Natural killer cell (primary cell): ENCODE measurements around the gene CSNK1G1. TPM values are rescaled to one million over a fixed set of nuclear protein-coding genes. Genes with fewer than 3 reads are reported as not detected.

ENCODE experiments used
- ATAC-seq, 3 donors: fragments of 150-1000 bp in 2 of 3; fragments of 200-7000 bp in 1 of 3; cut with Tn5 transposase; 1 replicate in 1 of 3; 2 replicates in 2 of 3; pipeline ENCODE4 v1.10.0; 2021; ENCODE audit warnings: mild to moderate bottlenecking in 2 of 3, moderate library complexity in 2 of 3
- DNase-seq, 2 donors: peaks; one replicate each; pipeline versions ENCODE4 v3.0.0 to v3.0.0-alpha.2; 2013 to 2021; ENCODE audit warnings: mixed read lengths in 1 of 2
- H3K27ac ChIP-seq: one replicate; pipeline ENCODE4 v1.5.1; 2013; ENCODE audit warnings: mild to moderate bottlenecking, low read length
- H3K27me3 ChIP-seq: one replicate; pipeline ENCODE4 v1.6.1; 2013; ENCODE audit warnings: low read length; ENCODE audit not compliant: control insufficient read depth, insufficient read depth
- H3K36me3 ChIP-seq: one replicate; pipeline ENCODE4 v1.6.1; 2013; ENCODE audit warnings: low read length; ENCODE audit not compliant: control insufficient read depth, insufficient read depth
- H3K4me1 ChIP-seq: one replicate; pipeline ENCODE4 v1.6.1; 2013; ENCODE audit warnings: low read length; ENCODE audit not compliant: control insufficient read depth, insufficient read depth
- H3K4me3 ChIP-seq: one replicate; pipeline ENCODE4 v1.5.1; 2013; ENCODE audit warnings: low read length
- H3K9me3 ChIP-seq: one replicate; pipeline ENCODE4 v1.6.1; 2013; ENCODE audit warnings: low read length; ENCODE audit not compliant: control insufficient read depth, insufficient read depth
- H3K27ac Mint-ChIP-seq, 2 donors: one replicate each; pipeline ENCODE4 v1.8.0; 2022; ENCODE audit warnings: mild to moderate bottlenecking in 2 of 2, mixed read lengths in 2 of 2, moderate library complexity in 1 of 2
- H3K27me3 Mint-ChIP-seq, 2 donors: one replicate each; pipeline ENCODE4 v1.8.0; 2022; ENCODE audit warnings: low read depth in 2 of 2, mixed read lengths in 2 of 2
- H3K36me3 Mint-ChIP-seq: one replicate; pipeline ENCODE4 v1.8.0; 2022; ENCODE audit warnings: mixed read lengths
- H3K4me1 Mint-ChIP-seq, 2 donors: one replicate each; pipeline ENCODE4 v1.8.0; 2022; ENCODE audit warnings: mixed read lengths in 2 of 2
- H3K4me3 Mint-ChIP-seq: one replicate; pipeline ENCODE4 v1.8.0; 2022; ENCODE audit warnings: mild to moderate bottlenecking, moderate library complexity, mixed read lengths
- H3K9me3 Mint-ChIP-seq, 2 donors: one replicate each; pipeline ENCODE4 v1.8.0; 2022; ENCODE audit warnings: mixed read lengths in 2 of 2
- CTCF ChIP-seq: fragments of 200-600 bp; IDR thresholded peaks from one replicate; pipeline ENCODE4 v1.8.0; 2022; ENCODE audit warnings: antibody characterized with exemption
- WGBS: methylation state at CpG from one replicate; pipeline ENCODE4 v1.1.7; 2013; ENCODE audit warnings: missing lambda C conversion rate; ENCODE audit not compliant: insufficient coverage; 5-methylcytosine and 5-hydroxymethylcytosine counted together
- intact Hi-C: fragments of 100-400 bp; cut with micrococcal nuclease; formaldehyde crosslinking; loops from one replicate; pipeline ENCODE4 v1.14.2; 2022
- total RNA-seq, 4 donors: library from RNA; stranded (reverse); fragments of 120-200 nt in 1 of 4; gene quantifications; one replicate each; pipeline versions ENCODE4 v1.2.3 to v1.2.4, GENCODE V29; 2013 to 2022

CSNK1G1 gene
- total RNA-seq, 3 donors from 2014 or later (not counting 1 experiment from before 2014, with no cell fraction given), result 26.2 to 36.8 (median 34.0) TPM

GRCh38 chr15:64193971-64194370 lies 162.0 kb downstream of the CSNK1G1 start:
- Histone ChIP-seq H3K27me3 (no peaks in the 10 kb centered on the region), H3K9me3 (no peaks in the 10 kb centered on the region), H3K27ac (no peak overlapping the region), H3K4me1 (no peaks in the 10 kb centered on the region), H3K36me3 (peaks cover 13% of the 10 kb centered on the region), H3K4me3 (no peak overlapping the region)
- no peak for TF ChIP-seq CTCF
- Mint-ChIP-seq H3K9me3 (no peaks in the 10 kb centered on the region), H3K27ac (no peak overlapping the region), H3K36me3 (peaks cover 7% of the 10 kb centered on the region), H3K4me1 (no peaks in the 10 kb centered on the region), H3K27me3 (no peaks in the 10 kb centered on the region), H3K4me3 (no peak overlapping the region)
- WGBS, result 97% methylated on average over 6 of the region's 6 CpGs
- DNase-seq, result no peak
- no peak for ATAC-seq
- intact Hi-C loops, result no loop called here

- DNase-seq, result no peak
- Histone ChIP-seq H3K9me3 (no peaks in the 10 kb centered on the region), H3K4me3 (no peak overlapping the region), H3K27ac (no peak overlapping the region), H3K27me3 (no peaks in the 10 kb centered on the region), H3K4me1 (no peaks in the 10 kb centered on the region), H3K36me3 (peaks cover 13% of the 10 kb centered on the region)
- Mint-ChIP-seq H3K27me3 (no peaks in the 10 kb centered on the region), H3K27ac (no peak overlapping the region), H3K4me3 (no peak overlapping the region), H3K4me1 (no peaks in the 10 kb centered on the region), H3K36me3 (peaks cover 7% of the 10 kb centered on the region), H3K9me3 (no peaks in the 10 kb centered on the region)
- 95% methylated on average over 5 of the region's 5 CpGs for WGBS
- intact Hi-C loops, result no loop called here
- no peak for TF ChIP-seq CTCF
- no peak for ATAC-seq
Observed at GRCh38 chr15:64191971-64192830, 163.8 kb downstream of the CSNK1G1 start.

GRCh38 chr15:64187396-64188191 lies 168.4 kb downstream of the CSNK1G1 start:
- no peak for ATAC-seq

More at GRCh38 chr15:64187396-64188191, 168.4 kb downstream of the CSNK1G1 start:
- intact Hi-C loops, result no loop called here
- no peak for TF ChIP-seq CTCF
- no peaks in the 10 kb centered on the region for H3K9me3 ChIP-seq
- H3K27me3 Mint-ChIP-seq, result no peaks in the 10 kb centered on the region
- H3K27ac Mint-ChIP-seq, result no peak overlapping the region
- no peak for DNase-seq
- H3K4me3 Mint-ChIP-seq, result no peak overlapping the region
- no peaks in the 10 kb centered on the region for H3K4me1 Mint-ChIP-seq
- no peaks in the 10 kb centered on the region for H3K4me1 ChIP-seq
- peaks cover 8% of the 10 kb centered on the region for H3K36me3 ChIP-seq
- no peaks in the 10 kb centered on the region for H3K9me3 Mint-ChIP-seq
- 95% methylated on average over 2 of the region's 2 CpGs for WGBS
- H3K36me3 Mint-ChIP-seq, result no peaks in the 10 kb centered on the region
- no peak overlapping the region for H3K27ac ChIP-seq
- no peaks in the 10 kb centered on the region for H3K27me3 ChIP-seq
- H3K4me3 ChIP-seq, result no peak overlapping the region
